GM11168 (cell line): ENCODE results near the gene TSPAN32.

Source experiments
- in situ Hi-C: fragments of 300-500 bp; cut with MboI; formaldehyde crosslinking; loops from one replicate; pipeline ENCODE4 v1.12.0; 2022; ENCODE audit warnings: low sequenced_read_pairs; ENCODE audit not compliant: unreplicated experiment

The TSPAN32 gene

GRCh38 chr11:2311353-2312133 is 9.7 kb downstream of the TSPAN32 start:
- in situ Hi-C loops: loop anchor here (10.0 kb wide), 1 partner anchor 203 kb away; no protein-coding TSS in a partner anchor

DNA sequence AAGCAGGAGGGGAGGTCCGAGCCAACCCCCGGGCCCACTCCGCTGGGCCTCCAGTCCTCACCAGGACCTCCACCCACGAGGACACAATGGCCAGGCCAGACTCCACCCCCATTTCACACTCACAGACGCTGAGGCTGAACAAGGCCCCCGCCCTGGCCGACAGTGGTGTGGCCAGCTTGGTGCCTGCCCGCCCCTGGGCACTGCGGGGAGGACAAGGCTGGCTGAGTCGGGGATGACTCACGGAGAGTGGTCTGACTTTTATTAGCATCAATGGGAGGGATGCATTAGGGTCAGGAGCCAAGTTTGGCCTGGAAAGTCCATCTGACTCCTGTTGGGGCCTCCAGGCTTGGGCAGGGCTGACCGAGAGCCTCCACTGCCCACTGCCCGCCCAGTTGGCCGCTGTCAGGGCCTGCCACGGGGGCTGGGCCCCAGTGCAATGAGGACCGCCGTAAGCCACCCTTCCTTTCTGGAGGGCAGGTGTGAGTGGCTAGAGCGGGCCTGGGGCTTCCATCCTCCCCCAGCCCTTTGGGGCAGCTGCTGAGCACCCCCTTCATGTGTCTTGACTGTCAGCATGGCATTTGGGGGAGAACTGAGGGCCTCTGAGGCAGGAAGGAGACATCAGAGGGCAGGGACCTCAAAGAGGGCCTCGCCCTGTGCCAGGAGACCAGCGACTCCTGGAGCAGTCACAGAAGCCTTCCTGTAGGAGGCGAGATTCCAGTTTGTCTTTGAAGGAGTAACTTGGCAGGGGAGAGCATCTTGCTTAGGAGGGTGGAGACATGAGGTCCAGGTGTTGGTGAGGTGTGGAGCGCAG is 10.6 kb downstream of the TSPAN32 start:
- in situ Hi-C loops: loop anchor here (10.0 kb wide), 1 partner anchor 202 kb away; no protein-coding TSS in a partner anchor

DNA sequence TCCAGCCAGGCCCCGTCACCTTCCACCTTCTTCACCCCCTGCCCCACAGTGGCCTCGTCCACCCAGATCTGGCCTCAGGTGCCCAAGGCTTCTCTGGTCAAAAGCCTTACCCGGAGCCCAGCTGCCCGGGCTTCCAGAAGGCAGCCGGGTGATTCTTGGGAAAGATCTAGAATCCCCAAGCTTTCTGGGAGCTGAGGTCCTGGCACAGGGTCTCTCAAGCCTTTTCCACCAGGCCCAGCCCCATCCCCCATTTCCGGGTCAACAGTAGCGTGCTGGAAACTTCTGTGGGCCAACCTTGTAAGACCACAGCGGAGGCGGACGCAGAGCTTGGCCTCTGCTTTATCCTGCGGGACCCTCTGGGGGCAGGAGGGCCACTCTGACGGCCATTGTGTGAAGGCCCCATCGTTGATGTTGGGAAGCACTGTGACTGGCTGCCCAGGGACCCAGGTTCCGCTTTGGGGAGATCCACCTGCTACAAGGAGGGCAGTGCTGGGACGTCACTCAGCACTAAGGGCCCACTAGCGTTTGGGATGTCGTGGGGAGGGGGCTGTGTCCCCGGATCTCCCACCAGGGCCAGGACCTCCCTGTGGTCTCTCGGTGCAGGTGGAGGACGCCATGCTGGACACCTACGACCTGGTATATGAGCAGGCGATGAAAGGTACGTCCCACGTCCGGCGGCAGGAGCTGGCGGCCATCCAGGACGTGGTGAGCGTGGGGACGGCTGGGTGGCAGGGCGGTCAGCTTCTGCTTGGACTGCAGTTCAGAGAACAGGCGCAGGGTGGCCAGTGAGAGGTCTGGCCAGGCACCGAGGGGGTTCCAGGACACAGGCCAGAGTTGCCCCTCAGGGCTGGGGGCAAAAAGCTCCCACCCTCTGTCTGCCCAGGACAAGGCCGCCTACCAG is 11.5 kb downstream of the TSPAN32 start:
- in situ Hi-C loops: loop anchor here (10.0 kb wide), 1 partner anchor 202 kb away; no protein-coding TSS in a partner anchor

- in situ Hi-C loops: loop anchor here (10.0 kb wide), 1 partner anchor 201 kb away; no protein-coding TSS in a partner anchor
Observed at GRCh38 chr11:2314136-2314524, 12.3 kb downstream of the TSPAN32 start.

DNA sequence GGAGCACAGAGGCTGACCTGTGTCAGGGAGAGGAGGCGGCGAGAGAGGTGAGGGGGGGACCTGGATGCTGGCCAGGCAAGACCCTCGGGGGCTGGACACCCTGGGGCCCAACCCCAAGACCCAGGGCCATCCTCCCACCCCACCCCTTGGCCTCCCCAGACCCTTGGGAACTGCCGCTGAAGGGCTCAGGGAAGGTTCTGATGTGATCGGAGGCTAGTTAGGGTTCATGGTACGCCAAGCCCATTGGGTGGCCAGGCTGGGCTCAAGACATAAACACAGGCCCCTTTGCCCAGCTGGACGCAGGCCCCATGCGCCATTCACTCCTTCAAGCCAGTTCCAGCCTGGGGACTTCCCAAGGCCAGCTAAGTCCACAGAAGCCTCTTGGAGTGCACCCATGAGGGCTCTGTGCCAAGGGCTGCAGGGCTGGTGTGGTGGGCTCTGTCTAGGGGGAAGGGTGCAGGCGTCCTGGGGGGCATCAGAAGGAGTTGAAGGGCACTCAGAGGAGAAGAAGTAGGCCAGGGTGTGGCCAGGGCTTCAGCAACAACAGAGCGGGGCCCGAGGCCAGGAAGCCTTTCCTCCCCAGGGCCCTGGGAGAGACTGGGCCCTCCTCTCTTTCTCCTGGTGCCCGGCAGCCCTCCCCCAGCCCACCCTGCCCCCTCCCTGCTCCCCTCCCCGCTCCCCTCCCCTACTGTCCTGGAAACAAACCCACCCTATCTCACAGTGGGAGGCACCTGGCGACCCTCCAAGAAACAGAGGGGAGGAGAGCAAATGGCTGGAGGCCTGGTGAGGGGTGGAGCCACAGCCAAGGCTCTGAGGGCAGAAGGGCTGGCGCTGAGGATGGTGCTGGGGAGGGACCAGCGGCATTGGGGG is 12.9 kb downstream of the TSPAN32 start:
- in situ Hi-C loops: loop anchor here (10.0 kb wide), 1 partner anchor 200 kb away; no protein-coding TSS in a partner anchor

- in situ Hi-C loops: loop anchor here (10.0 kb wide), 1 partner anchor 199 kb away; no protein-coding TSS in a partner anchor
Observed at GRCh38 chr11:2315395-2316168, 13.8 kb downstream of the TSPAN32 start.

- in situ Hi-C loops: loop anchor here (10.0 kb wide), 1 partner anchor 198 kb away; no protein-coding TSS in a partner anchor
Observed at GRCh38 chr11:2316169-2316962, 14.6 kb downstream of the TSPAN32 start.

- in situ Hi-C loops: loop anchor here (10.0 kb wide), 1 partner anchor 198 kb away; no protein-coding TSS in a partner anchor
Observed at GRCh38 chr11:2316963-2317244, 15.1 kb downstream of the TSPAN32 start.

DNA sequence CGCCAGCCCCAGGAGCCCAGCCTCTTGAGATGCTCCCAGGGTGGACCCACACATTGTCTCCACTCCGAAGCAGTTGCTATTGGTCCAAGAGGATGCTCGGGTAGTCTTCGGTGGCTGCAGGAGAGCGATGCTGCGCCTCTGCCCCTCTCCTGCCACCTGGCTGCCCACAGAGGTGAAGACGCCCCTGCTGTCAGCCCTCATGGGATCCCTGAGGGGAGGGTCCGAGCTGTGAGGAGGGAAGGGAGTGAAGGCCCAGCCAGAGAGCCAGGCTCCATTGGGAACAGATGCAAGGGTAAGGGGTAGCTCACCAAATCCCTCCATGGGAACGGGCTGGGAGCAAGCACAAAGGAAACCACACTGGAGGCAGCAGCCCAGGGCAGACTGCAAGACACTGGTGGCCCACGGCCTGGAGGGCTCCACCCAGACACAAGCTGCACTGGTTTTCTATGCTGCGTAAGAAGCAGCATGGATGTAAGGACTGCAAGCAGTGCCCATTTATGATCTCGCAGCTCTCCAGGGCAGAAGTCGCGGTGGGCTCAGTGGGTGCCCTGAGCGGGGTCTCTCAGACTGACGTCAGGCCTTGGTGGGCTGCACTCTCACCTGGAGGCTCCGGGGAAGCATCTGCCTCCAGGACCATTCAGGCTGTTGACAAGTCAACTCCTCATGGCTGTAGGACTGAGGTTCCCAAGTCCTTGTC is 15.7 kb downstream of the TSPAN32 start:
- in situ Hi-C loops: loop anchor here (10.0 kb wide), 1 partner anchor 197 kb away; no protein-coding TSS in a partner anchor

- in situ Hi-C loops: loop anchor here (10.0 kb wide), 1 partner anchor 197 kb away; no protein-coding TSS in a partner anchor
Observed at GRCh38 chr11:2318123-2318522, 16.3 kb downstream of the TSPAN32 start.

DNA sequence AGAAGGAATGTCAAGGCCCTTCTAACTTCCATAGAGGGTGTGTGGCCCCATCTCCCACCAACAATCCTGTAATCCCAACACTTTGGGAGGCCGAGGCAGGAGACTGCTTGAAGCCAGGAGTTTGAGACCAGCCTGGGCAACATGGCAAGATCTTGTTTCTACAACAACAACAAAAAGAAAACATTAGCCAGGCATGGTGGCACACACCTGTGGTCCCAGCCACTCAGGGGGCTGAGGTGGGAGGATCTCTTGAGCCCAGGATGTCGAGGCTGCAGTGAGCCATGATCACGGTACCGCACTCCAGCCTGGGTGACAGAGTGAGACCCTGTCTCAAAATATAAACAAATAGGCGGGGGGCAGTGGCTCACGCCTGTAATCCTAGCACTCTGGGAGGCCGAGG is 16.9 kb downstream of the TSPAN32 start:
- in situ Hi-C loops: loop anchor here (10.0 kb wide), 1 partner anchor 196 kb away; no protein-coding TSS in a partner anchor

DNA sequence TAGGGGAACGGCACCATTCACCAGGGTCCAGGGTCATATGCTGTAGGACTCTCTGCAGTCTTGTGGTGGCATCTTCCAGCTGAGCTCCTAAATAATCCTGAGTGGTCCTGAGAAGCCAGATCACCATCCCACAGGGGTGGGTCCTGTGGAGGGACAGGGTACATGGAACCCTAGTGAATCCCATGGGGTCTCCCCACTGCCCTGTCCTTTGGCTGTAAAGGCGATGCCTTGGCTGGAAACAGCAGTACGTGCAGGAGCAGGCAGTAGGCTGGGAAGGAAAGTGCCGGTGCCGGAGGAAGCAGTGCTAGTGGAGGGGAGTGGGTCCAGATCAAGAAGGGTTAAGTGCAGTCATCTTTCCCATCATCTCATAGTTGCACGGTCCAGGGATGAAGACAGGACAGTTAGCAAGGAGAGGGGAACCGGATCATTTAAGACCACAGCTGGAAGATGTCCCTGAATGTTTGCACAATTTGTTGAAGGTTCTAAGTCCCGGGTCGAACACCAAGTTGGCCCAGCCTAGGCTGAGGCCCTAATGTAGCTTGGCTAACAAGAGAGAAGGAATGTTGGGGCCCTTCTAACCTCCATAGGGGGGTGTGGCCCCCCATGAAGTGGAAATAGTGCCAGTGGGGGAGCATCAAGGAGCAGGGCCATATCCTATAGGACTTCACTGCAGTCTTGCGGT is 18.1 kb downstream of the TSPAN32 start:
- in situ Hi-C loops: loop anchor here (10.0 kb wide), 1 partner anchor 195 kb away; no protein-coding TSS in a partner anchor

GRCh38 chr11:2320568-2321310 is 18.9 kb downstream of the TSPAN32 start:
- in situ Hi-C loops: no loop called here

GRCh38 chr11:2321311-2321683 is 19.5 kb downstream of the TSPAN32 start:
- in situ Hi-C loops: no loop called here

GRCh38 chr11:2325123-2325522 is 23.3 kb downstream of the TSPAN32 start:
- in situ Hi-C loops: no loop called here

GRCh38 chr11:2325719-2326118 is 23.9 kb downstream of the TSPAN32 start:
- in situ Hi-C loops: no loop called here
